HCT116 (cell line): ENCODE data around the gene ACOT11.

Experiments
- CEBPB ChIP-seq: IDR thresholded peaks from 2 replicates; pipeline ENCODE4 v1.6.1; 2012; ENCODE audit warnings: low read depth
- POLR2A ChIP-seq: IDR thresholded peaks from 2 replicates; pipeline ENCODE4 v1.7.0; 2011; ENCODE audit warnings: borderline replicate concordance; ENCODE audit not compliant: insufficient read depth, insufficient read length; ENCODE audit errors: extremely low read depth
- SP1 ChIP-seq: IDR thresholded peaks from 2 replicates; pipeline ENCODE4 v1.6.1; 2012; ENCODE audit warnings: low read depth

- TF ChIP-seq POLR2A (no peak), SP1 (no peak), CEBPB (no peak)
Observed at GRCh38 chr1:54623216-54624007, 75.4 kb downstream of the ACOT11 start, which contains the start of gene FAM151A.
